GM23338 (cell line): ENCODE results near the gene MAPKAPK2. TPM values are rescaled to one million over a fixed set of nuclear protein-coding genes. Genes with fewer than 3 reads are reported as not detected.

ENCODE experiments used
- ATAC-seq: fragments of 200-7000 bp; cut with Tn5 transposase; 3 replicates; pipeline ENCODE4 v1.9.1; 2020
- DNase-seq: peaks from one replicate; pipeline ENCODE4 v3.0.0-alpha.2; 2015; ENCODE audit warnings: low spot score
- H2AFZ ChIP-seq: fragments of 200-600 bp; sonication (generic); 2 replicates; pipeline ENCODE4 v1.8.0; 2016; ENCODE audit warnings: antibody characterized with exemption, mild to moderate bottlenecking, moderate library complexity
- H3F3A ChIP-seq: fragments of 200-600 bp; sonication (generic); replicated peaks from 2 replicates; pipeline ENCODE4 v1.8.0; 2017; ENCODE audit warnings: antibody characterized with exemption, mixed run types, low read depth
- H3K27ac ChIP-seq: fragments of 200-600 bp; sonication (generic); 2 replicates; pipeline ENCODE4 v1.6.1; 2016; ENCODE audit warnings: low read depth
- H3K27me3 ChIP-seq: fragments of 200-600 bp; sonication (generic); 2 replicates; pipeline ENCODE4 v1.8.0; 2016; ENCODE audit warnings: mild to moderate bottlenecking, mixed run types, moderate library complexity; ENCODE audit not compliant: insufficient read depth
- H3K36me3 ChIP-seq: fragments of 200-600 bp; sonication (generic); 2 replicates; pipeline ENCODE4 v1.8.0; 2016; ENCODE audit warnings: mild to moderate bottlenecking; ENCODE audit not compliant: insufficient read depth
- H3K4me1 ChIP-seq: fragments of 200-600 bp; sonication (generic); 2 replicates; pipeline ENCODE4 v1.8.0; 2016; ENCODE audit warnings: mild to moderate bottlenecking, moderate library complexity; ENCODE audit not compliant: insufficient read depth
- H3K4me2 ChIP-seq: fragments of 200-600 bp; sonication (generic); 2 replicates; pipeline ENCODE4 v1.7.1; 2017; ENCODE audit warnings: mixed run types
- H3K4me3 ChIP-seq: fragments of 200-600 bp; sonication (generic); 2 replicates; pipeline ENCODE4 v1.6.1; 2016; ENCODE audit warnings: mixed run types
- H3K79me2 ChIP-seq: fragments of 200-600 bp; sonication (generic); replicated peaks from 2 replicates; pipeline ENCODE4 v1.8.0; 2017; ENCODE audit warnings: mild to moderate bottlenecking; ENCODE audit not compliant: insufficient read depth
- H3K9me2 ChIP-seq: fragments of 200-600 bp; sonication (generic); 2 replicates; pipeline ENCODE4 v1.8.0; 2017; ENCODE audit not compliant: insufficient read depth
- H4K20me1 ChIP-seq: fragments of 200-600 bp; sonication (generic); replicated peaks from 2 replicates; pipeline ENCODE4 v1.8.0; 2017; ENCODE audit warnings: mild to moderate bottlenecking; ENCODE audit not compliant: insufficient read depth
- H3K27ac Mint-ChIP-seq: 2 replicates; pipeline ENCODE4 v1.8.0; 2020; ENCODE audit warnings: inconsistent platforms, mild to moderate bottlenecking, moderate library complexity, mixed read lengths
- H3K27me3 Mint-ChIP-seq: 3 replicates; pipeline ENCODE4 v1.8.0; 2022; ENCODE audit warnings: low read depth, mild to moderate bottlenecking, moderate library complexity, mixed read lengths, inconsistent platforms; ENCODE audit not compliant: insufficient read depth, poor library complexity
- H3K36me3 Mint-ChIP-seq: 3 replicates; pipeline ENCODE4 v1.8.0; 2021; ENCODE audit warnings: low read depth, mild to moderate bottlenecking, inconsistent platforms, moderate library complexity, mixed read lengths
- H3K4me1 Mint-ChIP-seq: 3 replicates; pipeline ENCODE4 v1.8.0; 2020; ENCODE audit warnings: mild to moderate bottlenecking, inconsistent platforms, mixed read lengths
- H3K4me3 Mint-ChIP-seq: 3 replicates; pipeline ENCODE4 v1.8.0; 2021; ENCODE audit warnings: moderate library complexity, mild to moderate bottlenecking, inconsistent platforms, mixed read lengths
- H3K9me3 Mint-ChIP-seq: 3 replicates; pipeline ENCODE4 v1.8.0; 2020; ENCODE audit warnings: moderate library complexity, mild to moderate bottlenecking, inconsistent platforms, mixed read lengths
- CREB1 ChIP-seq: fragments of 250-450 bp; sonication (Bioruptor Pico); IDR thresholded peaks from 2 replicates; pipeline ENCODE4 v1.5.0; 2020; ENCODE audit warnings: low read depth, mild to moderate bottlenecking, moderate library complexity
- ETS1 ChIP-seq: IDR thresholded peaks from 2 replicates; pipeline ENCODE4 v1.6.1; 2016; ENCODE audit warnings: antibody characterized with exemption
- EZH2 ChIP-seq: fragments of 200-600 bp; sonication (generic); IDR thresholded peaks from one replicate; pipeline ENCODE4 v1.8.0; 2017; ENCODE audit warnings: antibody characterized with exemption, mild to moderate bottlenecking, low read depth; ENCODE audit not compliant: unreplicated experiment
- EZH2phosphoT487 ChIP-seq: fragments of 200-600 bp; sonication (generic); IDR thresholded peaks from one replicate; pipeline ENCODE4 v1.8.1; 2018; ENCODE audit warnings: antibody characterized with exemption; ENCODE audit not compliant: unreplicated experiment
- JUNB ChIP-seq: IDR thresholded peaks from one replicate; pipeline ENCODE4 v1.6.1; 2016; ENCODE audit warnings: antibody characterized with exemption; ENCODE audit not compliant: unreplicated experiment
- NANOG ChIP-seq: IDR thresholded peaks from 2 replicates; pipeline ENCODE4 v1.6.1; 2016; ENCODE audit warnings: antibody characterized with exemption, borderline replicate concordance
- POLR2AphosphoS5 ChIP-seq: IDR thresholded peaks from 2 replicates; pipeline ENCODE4 v1.6.1; 2016; ENCODE audit warnings: antibody characterized with exemption, low read depth
- STAT1 ChIP-seq: IDR thresholded peaks from one replicate; pipeline ENCODE4 v1.6.1; 2016; ENCODE audit warnings: antibody characterized with exemption; ENCODE audit not compliant: unreplicated experiment
- ZNF114 ChIP-seq: fragments of 250-450 bp; sonication (Bioruptor Pico); IDR thresholded peaks from 2 replicates; pipeline ENCODE4 v1.5.0; 2020; ENCODE audit warnings: mild to moderate bottlenecking, moderate library complexity
- ZNF331 ChIP-seq: fragments of 250-450 bp; sonication (Bioruptor Pico); IDR thresholded peaks from 2 replicates; pipeline ENCODE4 v1.5.0; 2020; ENCODE audit warnings: low read depth, mild to moderate bottlenecking, moderate library complexity
- polyA plus RNA-seq: library from polyadenylated mRNA; unstranded; fragments of >200 nt; fragmentation: Nextera tagmentation; extraction: Ambion mirVana; gene quantifications from 2 replicates; pipeline ENCODE4 v1.2.1, GENCODE V29; 2016
- total RNA-seq: library from RNA; depleted of rRNA; stranded (reverse); fragments of >200 nt; shearing (Covaris generic); gene quantifications from 2 replicates; pipeline ENCODE4 v1.2.3, GENCODE V29; 2014
- TF ChIP-seq, protein P1 (sequence below): fragments of 250-450 bp; sonication (Bioruptor Pico); IDR thresholded peaks from 2 replicates; pipeline ENCODE4 v1.5.0; 2020; ENCODE audit warnings: mild to moderate bottlenecking, moderate library complexity
- TF ChIP-seq, protein P2 (sequence below), 2 experiments: fragments of 200-600 bp in 1 of 2; sonication (generic) in 1 of 2; conservative IDR thresholded peaks; 2 replicates each; pipeline versions ENCODE4 v1.5.1 to v1.6.1; 2016 to 2017; ENCODE audit warnings: antibody characterized with exemption in 2 of 2, low read depth in 2 of 2, mild to moderate bottlenecking in 2 of 2, moderate library complexity in 1 of 2
- TF ChIP-seq, protein P3 (sequence below): IDR thresholded peaks from one replicate; pipeline ENCODE4 v1.6.1; 2018; ENCODE audit warnings: antibody characterized with exemption; ENCODE audit not compliant: unreplicated experiment

Gene MAPKAPK2
- total and polyA plus RNA-seq, 2 experiments from 2014 or later: 10.1 to 30.4 TPM

DNA sequence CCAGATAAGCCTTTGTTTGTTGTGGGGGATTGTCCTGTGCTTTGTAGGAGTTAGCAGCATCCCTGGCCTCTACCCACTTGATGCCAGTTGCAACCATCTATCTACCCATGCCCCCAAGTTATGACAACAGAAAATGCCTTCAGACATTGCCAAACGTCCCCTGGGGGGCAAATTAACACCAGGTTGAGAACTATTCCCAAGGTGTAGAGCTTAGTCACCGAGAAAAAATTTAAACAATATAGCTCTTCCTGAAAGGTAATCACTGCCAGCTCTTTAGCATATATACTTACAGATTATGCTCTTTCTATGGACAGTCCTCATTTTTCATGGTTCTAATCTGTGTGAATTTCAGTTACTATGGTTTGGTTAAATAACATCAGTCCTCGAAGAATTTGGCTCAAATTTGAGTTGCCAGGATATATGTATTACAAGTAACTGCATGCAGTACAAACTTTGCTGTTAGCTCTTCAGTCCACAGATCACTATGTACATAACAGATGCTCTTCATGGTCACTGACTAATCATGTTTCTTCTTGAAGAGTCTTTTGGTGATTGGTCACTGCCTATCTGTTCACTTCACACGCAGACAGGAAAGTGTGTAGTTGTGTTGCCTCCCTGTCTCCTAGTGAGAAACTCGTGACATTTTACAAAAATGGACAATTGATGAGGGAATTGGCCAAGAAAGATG is 25.2 kb downstream of the MAPKAPK2 start:
- Histone ChIP-seq H3K4me1 (peaks cover 31% of the 10 kb centered on the region), H3K9me2 (no peaks in the 10 kb centered on the region), H2AFZ (no peak overlapping the region), H3K4me2 (no peak overlapping the region), H3K27ac (no peak overlapping the region), H3F3A (no peaks in the 10 kb centered on the region), H3K79me2 (peaks cover 94% of the 10 kb centered on the region), H3K4me3 (no peak overlapping the region), H3K27me3 (no peaks in the 10 kb centered on the region), H3K36me3 (no peaks in the 10 kb centered on the region), H4K20me1 (peaks cover 38% of the 10 kb centered on the region)
- H3K9me3 Mint-ChIP-seq: no peaks in the 10 kb centered on the region
- TF ChIP-seq EZH2 (no peak), NANOG (no peak), EZH2phosphoT487 (no peak), ZNF331 (no peak), JUNB (no peak), CREB1 (CRISPR knock-in tag) (no peak), ZNF114 (CRISPR knock-in tag) (no peak), ETS1 (no peak), STAT1 (no peak), POLR2AphosphoS5 (no peak)
- TF ChIP-seq, protein P1, sequence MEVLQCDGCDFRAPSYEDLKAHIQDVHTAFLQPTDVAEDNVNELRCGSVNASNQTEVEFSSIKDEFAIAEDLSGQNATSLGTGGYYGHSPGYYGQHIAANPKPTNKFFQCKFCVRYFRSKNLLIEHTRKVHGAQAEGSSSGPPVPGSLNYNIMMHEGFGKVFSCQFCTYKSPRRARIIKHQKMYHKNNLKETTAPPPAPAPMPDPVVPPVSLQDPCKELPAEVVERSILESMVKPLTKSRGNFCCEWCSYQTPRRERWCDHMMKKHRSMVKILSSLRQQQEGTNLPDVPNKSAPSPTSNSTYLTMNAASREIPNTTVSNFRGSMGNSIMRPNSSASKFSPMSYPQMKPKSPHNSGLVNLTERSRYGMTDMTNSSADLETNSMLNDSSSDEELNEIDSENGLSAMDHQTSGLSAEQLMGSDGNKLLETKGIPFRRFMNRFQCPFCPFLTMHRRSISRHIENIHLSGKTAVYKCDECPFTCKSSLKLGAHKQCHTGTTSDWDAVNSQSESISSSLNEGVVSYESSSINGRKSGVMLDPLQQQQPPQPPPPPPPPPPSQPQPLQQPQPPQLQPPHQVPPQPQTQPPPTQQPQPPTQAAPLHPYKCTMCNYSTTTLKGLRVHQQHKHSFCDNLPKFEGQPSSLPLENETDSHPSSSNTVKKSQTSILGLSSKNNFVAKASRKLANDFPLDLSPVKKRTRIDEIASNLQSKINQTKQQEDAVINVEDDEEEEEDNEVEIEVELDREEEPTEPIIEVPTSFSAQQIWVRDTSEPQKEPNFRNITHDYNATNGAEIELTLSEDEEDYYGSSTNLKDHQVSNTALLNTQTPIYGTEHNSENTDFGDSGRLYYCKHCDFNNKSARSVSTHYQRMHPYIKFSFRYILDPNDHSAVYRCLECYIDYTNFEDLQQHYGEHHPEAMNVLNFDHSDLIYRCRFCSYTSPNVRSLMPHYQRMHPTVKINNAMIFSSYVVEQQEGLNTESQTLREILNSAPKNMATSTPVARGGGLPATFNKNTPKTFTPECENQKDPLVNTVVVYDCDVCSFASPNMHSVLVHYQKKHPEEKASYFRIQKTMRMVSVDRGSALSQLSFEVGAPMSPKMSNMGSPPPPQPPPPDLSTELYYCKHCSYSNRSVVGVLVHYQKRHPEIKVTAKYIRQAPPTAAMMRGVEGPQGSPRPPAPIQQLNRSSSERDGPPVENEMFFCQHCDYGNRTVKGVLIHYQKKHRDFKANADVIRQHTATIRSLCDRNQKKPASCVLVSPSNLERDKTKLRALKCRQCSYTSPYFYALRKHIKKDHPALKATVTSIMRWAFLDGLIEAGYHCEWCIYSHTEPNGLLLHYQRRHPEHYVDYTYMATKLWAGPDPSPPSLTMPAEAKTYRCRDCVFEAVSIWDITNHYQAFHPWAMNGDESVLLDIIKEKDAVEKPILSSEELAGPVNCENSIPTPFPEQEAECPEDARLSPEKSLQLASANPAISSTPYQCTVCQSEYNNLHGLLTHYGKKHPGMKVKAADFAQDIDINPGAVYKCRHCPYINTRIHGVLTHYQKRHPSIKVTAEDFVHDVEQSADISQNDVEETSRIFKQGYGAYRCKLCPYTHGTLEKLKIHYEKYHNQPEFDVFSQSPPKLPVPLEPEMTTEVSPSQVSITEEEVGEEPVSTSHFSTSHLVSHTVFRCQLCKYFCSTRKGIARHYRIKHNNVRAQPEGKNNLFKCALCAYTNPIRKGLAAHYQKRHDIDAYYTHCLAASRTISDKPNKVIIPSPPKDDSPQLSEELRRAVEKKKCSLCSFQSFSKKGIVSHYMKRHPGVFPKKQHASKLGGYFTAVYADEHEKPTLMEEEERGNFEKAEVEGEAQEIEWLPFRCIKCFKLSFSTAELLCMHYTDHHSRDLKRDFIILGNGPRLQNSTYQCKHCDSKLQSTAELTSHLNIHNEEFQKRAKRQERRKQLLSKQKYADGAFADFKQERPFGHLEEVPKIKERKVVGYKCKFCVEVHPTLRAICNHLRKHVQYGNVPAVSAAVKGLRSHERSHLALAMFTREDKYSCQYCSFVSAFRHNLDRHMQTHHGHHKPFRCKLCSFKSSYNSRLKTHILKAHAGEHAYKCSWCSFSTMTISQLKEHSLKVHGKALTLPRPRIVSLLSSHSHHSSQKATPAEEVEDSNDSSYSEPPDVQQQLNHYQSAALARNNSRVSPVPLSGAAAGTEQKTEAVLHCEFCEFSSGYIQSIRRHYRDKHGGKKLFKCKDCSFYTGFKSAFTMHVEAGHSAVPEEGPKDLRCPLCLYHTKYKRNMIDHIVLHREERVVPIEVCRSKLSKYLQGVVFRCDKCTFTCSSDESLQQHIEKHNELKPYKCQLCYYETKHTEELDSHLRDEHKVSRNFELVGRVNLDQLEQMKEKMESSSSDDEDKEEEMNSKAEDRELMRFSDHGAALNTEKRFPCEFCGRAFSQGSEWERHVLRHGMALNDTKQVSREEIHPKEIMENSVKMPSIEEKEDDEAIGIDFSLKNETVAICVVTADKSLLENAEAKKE: no peak
- TF ChIP-seq, protein P2, sequence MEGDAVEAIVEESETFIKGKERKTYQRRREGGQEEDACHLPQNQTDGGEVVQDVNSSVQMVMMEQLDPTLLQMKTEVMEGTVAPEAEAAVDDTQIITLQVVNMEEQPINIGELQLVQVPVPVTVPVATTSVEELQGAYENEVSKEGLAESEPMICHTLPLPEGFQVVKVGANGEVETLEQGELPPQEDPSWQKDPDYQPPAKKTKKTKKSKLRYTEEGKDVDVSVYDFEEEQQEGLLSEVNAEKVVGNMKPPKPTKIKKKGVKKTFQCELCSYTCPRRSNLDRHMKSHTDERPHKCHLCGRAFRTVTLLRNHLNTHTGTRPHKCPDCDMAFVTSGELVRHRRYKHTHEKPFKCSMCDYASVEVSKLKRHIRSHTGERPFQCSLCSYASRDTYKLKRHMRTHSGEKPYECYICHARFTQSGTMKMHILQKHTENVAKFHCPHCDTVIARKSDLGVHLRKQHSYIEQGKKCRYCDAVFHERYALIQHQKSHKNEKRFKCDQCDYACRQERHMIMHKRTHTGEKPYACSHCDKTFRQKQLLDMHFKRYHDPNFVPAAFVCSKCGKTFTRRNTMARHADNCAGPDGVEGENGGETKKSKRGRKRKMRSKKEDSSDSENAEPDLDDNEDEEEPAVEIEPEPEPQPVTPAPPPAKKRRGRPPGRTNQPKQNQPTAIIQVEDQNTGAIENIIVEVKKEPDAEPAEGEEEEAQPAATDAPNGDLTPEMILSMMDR (conservative IDR thresholded peaks at IDR 0.05; ENCODE audit: low read depth in 2 of 2): no peak
- TF ChIP-seq, protein P3, sequence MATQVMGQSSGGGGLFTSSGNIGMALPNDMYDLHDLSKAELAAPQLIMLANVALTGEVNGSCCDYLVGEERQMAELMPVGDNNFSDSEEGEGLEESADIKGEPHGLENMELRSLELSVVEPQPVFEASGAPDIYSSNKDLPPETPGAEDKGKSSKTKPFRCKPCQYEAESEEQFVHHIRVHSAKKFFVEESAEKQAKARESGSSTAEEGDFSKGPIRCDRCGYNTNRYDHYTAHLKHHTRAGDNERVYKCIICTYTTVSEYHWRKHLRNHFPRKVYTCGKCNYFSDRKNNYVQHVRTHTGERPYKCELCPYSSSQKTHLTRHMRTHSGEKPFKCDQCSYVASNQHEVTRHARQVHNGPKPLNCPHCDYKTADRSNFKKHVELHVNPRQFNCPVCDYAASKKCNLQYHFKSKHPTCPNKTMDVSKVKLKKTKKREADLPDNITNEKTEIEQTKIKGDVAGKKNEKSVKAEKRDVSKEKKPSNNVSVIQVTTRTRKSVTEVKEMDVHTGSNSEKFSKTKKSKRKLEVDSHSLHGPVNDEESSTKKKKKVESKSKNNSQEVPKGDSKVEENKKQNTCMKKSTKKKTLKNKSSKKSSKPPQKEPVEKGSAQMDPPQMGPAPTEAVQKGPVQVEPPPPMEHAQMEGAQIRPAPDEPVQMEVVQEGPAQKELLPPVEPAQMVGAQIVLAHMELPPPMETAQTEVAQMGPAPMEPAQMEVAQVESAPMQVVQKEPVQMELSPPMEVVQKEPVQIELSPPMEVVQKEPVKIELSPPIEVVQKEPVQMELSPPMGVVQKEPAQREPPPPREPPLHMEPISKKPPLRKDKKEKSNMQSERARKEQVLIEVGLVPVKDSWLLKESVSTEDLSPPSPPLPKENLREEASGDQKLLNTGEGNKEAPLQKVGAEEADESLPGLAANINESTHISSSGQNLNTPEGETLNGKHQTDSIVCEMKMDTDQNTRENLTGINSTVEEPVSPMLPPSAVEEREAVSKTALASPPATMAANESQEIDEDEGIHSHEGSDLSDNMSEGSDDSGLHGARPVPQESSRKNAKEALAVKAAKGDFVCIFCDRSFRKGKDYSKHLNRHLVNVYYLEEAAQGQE: no peak
- peaks cover 54% of the 10 kb centered on the region for H3K4me1 Mint-ChIP-seq
- DNase-seq (no peak), ATAC-seq (no peak)
- no peak overlapping the region for H3K4me3 Mint-ChIP-seq
- H3K36me3 Mint-ChIP-seq: no peaks in the 10 kb centered on the region
- peaks cover 1% of the 10 kb centered on the region for H3K27me3 Mint-ChIP-seq
- no peak overlapping the region for H3K27ac Mint-ChIP-seq
